Measurements from ENCODE around the gene PSIP1.

DNA sequence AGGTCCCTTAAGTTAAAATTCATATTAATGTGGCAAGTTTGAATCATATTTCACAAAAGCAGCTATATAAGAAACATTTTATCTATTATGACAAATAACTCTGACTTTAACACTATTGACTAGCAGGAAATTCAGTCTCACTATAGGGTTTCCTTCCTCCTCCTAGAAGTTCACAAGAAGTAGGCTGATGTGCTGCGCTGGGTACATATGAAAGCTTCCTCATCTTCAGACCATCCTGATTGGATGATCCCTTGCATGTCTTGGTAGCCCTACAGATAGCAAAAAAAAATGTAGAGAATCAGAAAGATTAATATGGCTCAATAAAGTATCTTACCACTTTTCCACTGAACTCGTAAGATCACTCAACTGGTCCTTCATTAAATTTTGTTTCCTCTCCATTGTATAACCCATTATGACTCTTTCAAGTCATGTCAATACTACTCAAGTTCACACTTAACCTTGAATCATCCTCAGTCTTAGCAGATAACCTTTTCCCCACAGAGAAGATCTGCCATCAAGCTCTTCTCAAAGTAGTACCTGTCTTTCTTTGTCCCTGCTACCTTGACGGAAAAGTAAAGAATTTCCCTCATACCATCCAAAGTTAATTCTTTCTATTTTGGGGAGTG is 11.5 kb upstream of the PSIP1 start:
- TF ChIP-seq, protein P1, sequence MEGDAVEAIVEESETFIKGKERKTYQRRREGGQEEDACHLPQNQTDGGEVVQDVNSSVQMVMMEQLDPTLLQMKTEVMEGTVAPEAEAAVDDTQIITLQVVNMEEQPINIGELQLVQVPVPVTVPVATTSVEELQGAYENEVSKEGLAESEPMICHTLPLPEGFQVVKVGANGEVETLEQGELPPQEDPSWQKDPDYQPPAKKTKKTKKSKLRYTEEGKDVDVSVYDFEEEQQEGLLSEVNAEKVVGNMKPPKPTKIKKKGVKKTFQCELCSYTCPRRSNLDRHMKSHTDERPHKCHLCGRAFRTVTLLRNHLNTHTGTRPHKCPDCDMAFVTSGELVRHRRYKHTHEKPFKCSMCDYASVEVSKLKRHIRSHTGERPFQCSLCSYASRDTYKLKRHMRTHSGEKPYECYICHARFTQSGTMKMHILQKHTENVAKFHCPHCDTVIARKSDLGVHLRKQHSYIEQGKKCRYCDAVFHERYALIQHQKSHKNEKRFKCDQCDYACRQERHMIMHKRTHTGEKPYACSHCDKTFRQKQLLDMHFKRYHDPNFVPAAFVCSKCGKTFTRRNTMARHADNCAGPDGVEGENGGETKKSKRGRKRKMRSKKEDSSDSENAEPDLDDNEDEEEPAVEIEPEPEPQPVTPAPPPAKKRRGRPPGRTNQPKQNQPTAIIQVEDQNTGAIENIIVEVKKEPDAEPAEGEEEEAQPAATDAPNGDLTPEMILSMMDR (IDR thresholded peaks at IDR 0.05): no peak
- no peak for TF ChIP-seq POLR2A (IDR thresholded peaks at IDR 0.05)
